Endodermal cell (in vitro differentiated cells): ENCODE measurements around the gene RASGRF2. TPM values are rescaled to one million over a fixed set of nuclear protein-coding genes. Genes with fewer than 3 reads are reported as not detected.

Source experiments
- DNase-seq: peaks from one replicate; pipeline ENCODE4 v3.0.0-alpha.2; 2017
- H3K27ac ChIP-seq: 2 replicates; pipeline ENCODE4 v1.5.1; 2013; ENCODE audit warnings: mild to moderate bottlenecking, low read depth, low read length, moderate library complexity
- H3K27me3 ChIP-seq: 2 replicates; pipeline ENCODE4 v1.6.1; 2013; ENCODE audit warnings: mild to moderate bottlenecking, low read length, moderate library complexity; ENCODE audit not compliant: insufficient read depth, control insufficient read depth, poor library complexity, severe bottlenecking
- H3K36me3 ChIP-seq: 2 replicates; pipeline ENCODE4 v1.7.0; 2013; ENCODE audit warnings: mild to moderate bottlenecking, low read length, moderate library complexity; ENCODE audit not compliant: control insufficient read depth, insufficient read depth
- H3K4me1 ChIP-seq: one replicate; pipeline ENCODE4 v1.7.0; 2013; ENCODE audit warnings: low read length; ENCODE audit not compliant: control insufficient read depth, insufficient read depth
- H3K4me3 ChIP-seq: 2 replicates; pipeline ENCODE4 v1.5.1; 2013; ENCODE audit warnings: mild to moderate bottlenecking, low read length, moderate library complexity
- H3K9ac ChIP-seq: 2 replicates; pipeline ENCODE4 v1.6.1; 2013; ENCODE audit warnings: mild to moderate bottlenecking, low read length, moderate library complexity; ENCODE audit not compliant: poor library complexity, severe bottlenecking; ENCODE audit errors: extremely low read depth
- H3K9me3 ChIP-seq: 2 replicates; pipeline ENCODE4 v1.6.1; 2013; ENCODE audit warnings: mild to moderate bottlenecking, low read length, moderate library complexity; ENCODE audit not compliant: control insufficient read depth
- H3K27ac Mint-ChIP-seq: 2 replicates; pipeline ENCODE4 v1.8.0; 2020; ENCODE audit warnings: mixed read lengths
- H3K27me3 Mint-ChIP-seq: 2 replicates; pipeline ENCODE4 v1.8.0; 2021; ENCODE audit warnings: mild to moderate bottlenecking, mixed read lengths; ENCODE audit not compliant: insufficient read depth
- H3K36me3 Mint-ChIP-seq: 2 replicates; pipeline ENCODE4 v1.8.0; 2020; ENCODE audit warnings: low read depth, mixed read lengths
- H3K4me1 Mint-ChIP-seq: 2 replicates; pipeline ENCODE4 v1.8.0; 2020; ENCODE audit warnings: mixed read lengths
- H3K4me3 Mint-ChIP-seq: 2 replicates; pipeline ENCODE4 v1.8.0; 2020; ENCODE audit warnings: mild to moderate bottlenecking, moderate library complexity, mixed read lengths
- H3K9me3 Mint-ChIP-seq: 2 replicates; pipeline ENCODE4 v1.8.0; 2020; ENCODE audit warnings: mild to moderate bottlenecking, mixed read lengths
- WGBS, 2 experiments: methylation state at CpG; one replicate each; pipeline versions ENCODE4 v1.1.5 to v1.1.7; 2013; ENCODE audit warnings: missing lambda C conversion rate in 2 of 2, mixed read lengths in 1 of 2; ENCODE audit not compliant: insufficient coverage in 1 of 2, insufficient read length in 1 of 2; 5-methylcytosine and 5-hydroxymethylcytosine counted together
- total RNA-seq, 2 donors: library from RNA; stranded (reverse); fragmentation: NEBNext Ultra II Directional in 1 of 2; extraction: Animal tissue kit (Norgen Biotek cat#: 25700) in 1 of 2; gene quantifications; 2 replicates in 1 of 2; 3 replicates in 1 of 2; pipeline ENCODE4 v1.2.1, GENCODE V29; 2021
- TF ChIP-seq, protein P1 (sequence below): fragments of 200-600 bp; sonication (generic); conservative IDR thresholded peaks from 2 replicates; pipeline ENCODE4 v1.5.0; 2021; ENCODE audit warnings: antibody characterized with exemption, mild to moderate bottlenecking

Gene RASGRF2
- total RNA-seq, 2 donors from 2014 or later: 0.64 to 14.4 TPM

DNA sequence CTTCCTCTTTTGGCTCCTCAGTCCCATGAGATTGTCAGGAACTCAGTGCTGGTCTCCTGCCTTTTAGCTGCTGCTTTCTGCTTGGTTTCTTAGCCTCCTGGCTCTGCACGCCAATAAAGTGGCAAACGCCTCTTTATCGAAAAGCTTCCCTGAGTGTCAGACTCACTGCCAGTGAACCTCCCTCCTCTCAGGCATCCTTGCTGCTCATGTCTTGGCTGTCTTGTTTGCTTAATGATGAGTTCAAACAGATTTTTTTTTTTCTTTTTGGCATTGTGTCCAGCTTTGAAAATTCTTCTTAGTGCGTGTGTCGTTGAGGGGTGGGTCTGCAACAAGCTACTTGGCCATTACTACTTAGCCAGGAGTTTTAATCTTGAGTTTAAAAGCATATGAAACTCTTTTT is 14.9 kb downstream of the RASGRF2 start:
- H3K27ac Mint-ChIP-seq: no peak overlapping the region
- no peaks in the 10 kb centered on the region for H3K27me3 Mint-ChIP-seq
- H3K4me3 Mint-ChIP-seq: no peak overlapping the region
- Histone ChIP-seq H3K36me3 (no peaks in the 10 kb centered on the region), H3K27me3 (no peaks in the 10 kb centered on the region), H3K4me3 (no peak overlapping the region), H3K9ac (no peak overlapping the region), H3K4me1 (no peaks in the 10 kb centered on the region), H3K9me3 (no peaks in the 10 kb centered on the region), H3K27ac (no peak overlapping the region)
- DNase-seq: no peak
- no peaks in the 10 kb centered on the region for H3K36me3 Mint-ChIP-seq
- 91% methylated on average over 5 of the region's 5 CpGs; no CpG with 5 or more reads in 1 of the 2 experiments for whole genome bisulfite sequencing, 2 experiments
- no peaks in the 10 kb centered on the region for H3K9me3 Mint-ChIP-seq
- no peaks in the 10 kb centered on the region for H3K4me1 Mint-ChIP-seq
- TF ChIP-seq, protein P1, sequence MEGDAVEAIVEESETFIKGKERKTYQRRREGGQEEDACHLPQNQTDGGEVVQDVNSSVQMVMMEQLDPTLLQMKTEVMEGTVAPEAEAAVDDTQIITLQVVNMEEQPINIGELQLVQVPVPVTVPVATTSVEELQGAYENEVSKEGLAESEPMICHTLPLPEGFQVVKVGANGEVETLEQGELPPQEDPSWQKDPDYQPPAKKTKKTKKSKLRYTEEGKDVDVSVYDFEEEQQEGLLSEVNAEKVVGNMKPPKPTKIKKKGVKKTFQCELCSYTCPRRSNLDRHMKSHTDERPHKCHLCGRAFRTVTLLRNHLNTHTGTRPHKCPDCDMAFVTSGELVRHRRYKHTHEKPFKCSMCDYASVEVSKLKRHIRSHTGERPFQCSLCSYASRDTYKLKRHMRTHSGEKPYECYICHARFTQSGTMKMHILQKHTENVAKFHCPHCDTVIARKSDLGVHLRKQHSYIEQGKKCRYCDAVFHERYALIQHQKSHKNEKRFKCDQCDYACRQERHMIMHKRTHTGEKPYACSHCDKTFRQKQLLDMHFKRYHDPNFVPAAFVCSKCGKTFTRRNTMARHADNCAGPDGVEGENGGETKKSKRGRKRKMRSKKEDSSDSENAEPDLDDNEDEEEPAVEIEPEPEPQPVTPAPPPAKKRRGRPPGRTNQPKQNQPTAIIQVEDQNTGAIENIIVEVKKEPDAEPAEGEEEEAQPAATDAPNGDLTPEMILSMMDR: no peak

DNA sequence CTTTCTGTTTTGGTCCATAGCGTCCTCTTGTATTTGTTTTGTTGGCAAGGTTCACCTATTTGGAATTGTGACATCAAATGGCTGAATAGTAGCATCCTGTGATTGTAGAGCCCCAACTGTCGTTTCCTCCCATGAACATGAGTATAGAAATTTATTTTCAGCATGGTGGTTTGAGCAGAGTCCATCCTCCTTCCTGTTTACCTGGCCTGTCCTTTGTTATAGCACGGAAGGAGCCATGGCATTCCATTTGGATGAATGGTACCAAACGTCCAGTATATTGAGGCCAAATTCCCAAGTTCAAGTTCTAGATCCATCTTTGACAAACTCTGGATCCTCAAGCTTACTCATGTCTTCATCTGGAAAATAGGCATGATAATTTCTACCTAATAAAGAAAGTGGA is 16.8 kb downstream of the RASGRF2 start:
- Mint-ChIP-seq H3K9me3 (no peaks in the 10 kb centered on the region), H3K36me3 (no peaks in the 10 kb centered on the region), H3K27ac (peak overlapping the region; percentile 9), H3K4me1 (no peaks in the 10 kb centered on the region), H3K4me3 (no peak overlapping the region), H3K27me3 (no peaks in the 10 kb centered on the region)
- 90 to 100% methylated on average over 2 to 4 of the region's 4 CpGs for WGBS, 2 experiments
- DNase-seq: no peak
- TF ChIP-seq, protein P1: no peak
- Histone ChIP-seq H3K27ac (no peak overlapping the region), H3K9me3 (no peaks in the 10 kb centered on the region), H3K36me3 (no peaks in the 10 kb centered on the region), H3K9ac (no peak overlapping the region), H3K4me3 (no peak overlapping the region), H3K4me1 (no peaks in the 10 kb centered on the region), H3K27me3 (no peaks in the 10 kb centered on the region)

DNA sequence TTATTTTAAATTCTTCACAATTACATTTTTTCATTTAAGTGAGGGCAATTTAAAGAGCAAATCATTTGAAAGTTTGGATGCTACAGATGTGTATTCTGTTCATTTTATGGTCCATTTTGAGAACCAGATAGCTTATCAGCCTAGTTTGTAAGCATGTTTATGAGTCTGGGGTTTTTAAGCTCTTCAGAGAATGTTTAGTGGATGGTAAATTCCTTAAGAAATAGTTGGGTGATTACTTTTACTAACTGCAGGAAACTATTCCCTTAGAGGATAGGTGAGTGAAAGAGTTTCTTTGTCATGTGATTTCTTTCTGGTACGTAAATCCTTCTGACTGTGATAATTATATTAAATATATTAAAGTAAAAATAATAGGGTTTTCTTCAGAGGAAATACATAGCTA is 17.6 kb downstream of the RASGRF2 start:
- H3K9me3 Mint-ChIP-seq: no peaks in the 10 kb centered on the region
- no peak overlapping the region for H3K27ac Mint-ChIP-seq
- H3K4me3 Mint-ChIP-seq: no peak overlapping the region
- TF ChIP-seq, protein P1: no peak
- no peak for DNase-seq
- Histone ChIP-seq H3K9ac (no peak overlapping the region), H3K27ac (no peak overlapping the region), H3K4me3 (no peak overlapping the region), H3K36me3 (no peaks in the 10 kb centered on the region), H3K9me3 (no peaks in the 10 kb centered on the region), H3K27me3 (no peaks in the 10 kb centered on the region), H3K4me1 (no peaks in the 10 kb centered on the region)
- no peaks in the 10 kb centered on the region for H3K27me3 Mint-ChIP-seq
- H3K36me3 Mint-ChIP-seq: no peaks in the 10 kb centered on the region
- no CpG with 5 or more reads among the region's 1 CpG for WGBS, 2 experiments
- H3K4me1 Mint-ChIP-seq: no peaks in the 10 kb centered on the region
